IMR-90 (cell line): ENCODE data around the gene DSCAML1. TPM values are rescaled to one million over a fixed set of nuclear protein-coding genes. Genes with fewer than 3 reads are reported as not detected.

Experiments used
- ATAC-seq: fragments of 200-7000 bp; cut with Tn5 transposase; 2 replicates; pipeline ENCODE4 v1.9.1; 2020; ENCODE audit warnings: low read depth, mild to moderate bottlenecking, moderate library complexity
- BruUV-seq: library from RNA; stranded (reverse); fragments of 400-500 nt; replicated peaks from 2 replicates; lab custom pipeline; 2021; lab: Mats Ljungman, UMichigan
- CTCF ChIA-PET: fragments of 300-600 bp; formaldehyde crosslinking; extraction: SDS; loops from one replicate; lab custom pipeline; 2021; ENCODE audit warnings: antibody characterized with exemption; lab: Yijun Ruan, JAX
- POLR2A ChIA-PET: fragments of 300-600 bp; sonication (Branson Sonifier 250); formaldehyde crosslinking; loops from one replicate; lab custom pipeline; 2022; ENCODE audit warnings: antibody characterized with exemption; ENCODE audit not compliant: unreplicated experiment; lab: Charles Lee
- DNase-seq: peaks from one replicate; pipeline ENCODE4 v3.0.0; 2013
- H2AFZ ChIP-seq: replicated peaks from 2 replicates; pipeline ENCODE3; 2013; ENCODE audit warnings: low read length, mild to moderate bottlenecking; ENCODE audit not compliant: poor library complexity
- H2AK5ac ChIP-seq: 2 replicates; pipeline ENCODE4 v1.6.1; 2013; ENCODE audit warnings: low read depth, low read length, inconsistent platforms
- H2AK9ac ChIP-seq: replicated peaks from 2 replicates; pipeline ENCODE3; 2013; ENCODE audit warnings: mild to moderate bottlenecking, low read depth, low read length, moderate library complexity; ENCODE audit not compliant: poor library complexity
- H2BK120ac ChIP-seq: 2 replicates; pipeline ENCODE4 v1.6.1; 2013; ENCODE audit warnings: low read depth, low read length, inconsistent platforms
- H2BK15ac ChIP-seq: 3 replicates; pipeline ENCODE4 v1.6.1; 2013; ENCODE audit warnings: low read depth, low read length, inconsistent platforms
- H2BK20ac ChIP-seq: 2 replicates; pipeline ENCODE4 v1.6.1; 2013; ENCODE audit warnings: low read depth, mild to moderate bottlenecking, inconsistent platforms, low read length, moderate library complexity
- H2BK5ac ChIP-seq: 2 replicates; pipeline ENCODE4 v1.6.1; 2013; ENCODE audit warnings: mild to moderate bottlenecking, low read depth, low read length, inconsistent platforms; ENCODE audit not compliant: poor library complexity, severe bottlenecking
- H3K14ac ChIP-seq: replicated peaks from 2 replicates; pipeline ENCODE4 v1.6.1; 2013; ENCODE audit warnings: low read depth, low read length, inconsistent platforms
- H3K18ac ChIP-seq: 2 replicates; pipeline ENCODE4 v1.6.1; 2013; ENCODE audit warnings: low read depth, low read length, control low read depth
- H3K23ac ChIP-seq: 2 replicates; pipeline ENCODE4 v1.6.1; 2013; ENCODE audit warnings: low read depth, low read length, inconsistent platforms
- H3K27ac ChIP-seq: 2 replicates; pipeline ENCODE4 v1.5.1; 2013; ENCODE audit warnings: mild to moderate bottlenecking, control low read depth, low read length; ENCODE audit not compliant: insufficient read depth
- H3K27me3 ChIP-seq: 2 replicates; pipeline ENCODE4 v1.6.1; 2013; ENCODE audit warnings: low read length; ENCODE audit not compliant: control insufficient read depth, insufficient read depth
- H3K36me3 ChIP-seq: 2 replicates; pipeline ENCODE4 v1.6.1; 2013; ENCODE audit warnings: low read length, mixed read lengths; ENCODE audit not compliant: control insufficient read depth, insufficient read depth
- H3K4ac ChIP-seq: 2 replicates; pipeline ENCODE4 v1.6.1; 2013; ENCODE audit warnings: low read depth, low read length, inconsistent platforms
- H3K4me1 ChIP-seq: 2 replicates; pipeline ENCODE4 v1.6.1; 2013; ENCODE audit warnings: low read length, mixed read lengths; ENCODE audit not compliant: control insufficient read depth, insufficient read depth
- H3K4me2 ChIP-seq: 2 replicates; pipeline ENCODE4 v1.6.1; 2013; ENCODE audit warnings: low read depth, mild to moderate bottlenecking, control low read depth, low read length, moderate library complexity
- H3K4me3 ChIP-seq: 2 replicates; pipeline ENCODE4 v1.5.1; 2013; ENCODE audit warnings: low read depth, mild to moderate bottlenecking, control low read depth, low read length, moderate library complexity; ENCODE audit not compliant: insufficient read depth
- H3K56ac ChIP-seq: 2 replicates; pipeline ENCODE4 v1.6.1; 2013; ENCODE audit warnings: low read length, inconsistent platforms; ENCODE audit not compliant: insufficient read depth; ENCODE audit errors: extremely low read depth
- H3K79me1 ChIP-seq, 2 experiments: 2 replicates each; pipeline ENCODE4 v1.6.1; 2013; ENCODE audit warnings: low read length in 2 of 2, inconsistent platforms in 1 of 2, low read depth in 1 of 2
- H3K9ac ChIP-seq: 2 replicates; pipeline ENCODE4 v1.6.1; 2013; ENCODE audit warnings: low read depth, low read length, control low read depth
- H3K9me1 ChIP-seq: 2 replicates; pipeline ENCODE4 v1.6.1; 2013; ENCODE audit warnings: low read length, inconsistent platforms; ENCODE audit not compliant: insufficient read depth
- H3K9me3 ChIP-seq: 2 replicates; pipeline ENCODE4 v1.6.1; 2013; ENCODE audit warnings: low read length; ENCODE audit not compliant: control insufficient read depth, insufficient read depth
- H4K20me1 ChIP-seq: 2 replicates; pipeline ENCODE4 v1.6.1; 2013; ENCODE audit warnings: low read length, inconsistent platforms; ENCODE audit not compliant: insufficient read depth
- H4K5ac ChIP-seq: 2 replicates; pipeline ENCODE4 v1.6.1; 2013; ENCODE audit warnings: mild to moderate bottlenecking, low read depth, low read length, control low read depth
- H4K8ac ChIP-seq, 2 experiments: 2 replicates each; pipeline ENCODE4 v1.6.1; 2013; ENCODE audit warnings: low read depth in 2 of 2, low read length in 2 of 2, control low read depth in 1 of 2, inconsistent platforms in 1 of 2
- H4K91ac ChIP-seq: 2 replicates; pipeline ENCODE4 v1.6.1; 2013; ENCODE audit warnings: low read depth, low read length, inconsistent platforms; ENCODE audit not compliant: insufficient read depth
- MXI1 ChIP-seq: IDR thresholded peaks from 2 replicates; pipeline ENCODE4 v1.6.1; 2012; ENCODE audit warnings: low read depth, mild to moderate bottlenecking, low read length, moderate library complexity, borderline replicate concordance
- WGBS, 2 experiments: methylation state at CpG; one replicate each; pipeline versions ENCODE4 v1.1.5 to v1.1.7; 2013; ENCODE audit warnings: missing lambda C conversion rate in 2 of 2; ENCODE audit not compliant: insufficient read length in 1 of 2; ENCODE audit errors: extremely low coverage in 2 of 2; 5-methylcytosine and 5-hydroxymethylcytosine counted together
- dilution Hi-C: fragments of 300-500 bp; cut with HindIII; formaldehyde crosslinking; loops from one replicate; pipeline ENCODE4 v1.14.3; 2018; ENCODE audit warnings: low sequenced_read_pairs; ENCODE audit not compliant: unreplicated experiment
- in situ Hi-C: fragments of 300-500 bp; cut with MboI; formaldehyde crosslinking; loops from 3 replicates; pipeline ENCODE4 v1.14.3; 2019; ENCODE audit warnings: low sequenced_read_pairs, inconsistent platforms, mixed read lengths
- intact Hi-C: fragments of 100-400 bp; cut with micrococcal nuclease; formaldehyde crosslinking; loops from 2 replicates; pipeline ENCODE4 v1.10.0; 2022
- polyA plus RNA-seq, 3 experiments: library from polyadenylated mRNA; depleted of rRNA; stranded (reverse); fragments of >200 nt; gene quantifications; 2 replicates each; pipeline ENCODE4 v1.2.3, GENCODE V29; 2012; ENCODE audit warnings: low replicate concordance in 1 of 3
- total RNA-seq: library from RNA; depleted of rRNA; stranded (reverse); fragments of >200 nt; gene quantifications from 2 replicates; pipeline ENCODE4 v1.2.3, GENCODE V29; 2012

Gene DSCAML1
- total and polyA plus RNA-seq, 2 of the 4 experiments (the other 2 are of a cell fraction) = not detected

GRCh38 chr11:117633186-117633754 is 163.7 kb downstream of the DSCAML1 start:
- POLR2A ChIA-PET = no interaction called here
- dilution Hi-C loops = no loop called here
- H3K79me1 ChIP-seq = no peaks in the 10 kb centered on the region
- no peak for ATAC-seq
- H3K27me3 ChIP-seq = peaks cover 9% of the 10 kb centered on the region
- H3K4ac ChIP-seq = no peak overlapping the region
- H2BK15ac ChIP-seq = no peak overlapping the region
- no CpG with 5 or more reads among the region's 9 CpGs for WGBS, 2 experiments
- H4K20me1 ChIP-seq = no peaks in the 10 kb centered on the region
- no peaks in the 10 kb centered on the region for H3K9me3 ChIP-seq
- H3K36me3 ChIP-seq = no peaks in the 10 kb centered on the region
- H3K4me2 ChIP-seq = no peak overlapping the region
- no peaks in the 10 kb centered on the region for H3K9me1 ChIP-seq
- in situ Hi-C loops = no loop called here
- no peak for TF ChIP-seq MXI1
- H4K5ac ChIP-seq = no peak overlapping the region
- H2AK9ac ChIP-seq = no peak overlapping the region
- H3K27ac ChIP-seq = no peak overlapping the region
- DNase-seq = no peak
- H3K4me1 ChIP-seq = no peaks in the 10 kb centered on the region
- no peak overlapping the region for H2BK5ac ChIP-seq
- no peak overlapping the region for H2BK120ac ChIP-seq
- no peak overlapping the region for H3K9ac ChIP-seq
- H3K18ac ChIP-seq = no peak overlapping the region
- no peak overlapping the region for H2BK20ac ChIP-seq
- no peak overlapping the region for H2AK5ac ChIP-seq
- H3K56ac ChIP-seq = no peak overlapping the region
- intact Hi-C loops = no loop called here
- no peak overlapping the region for H4K8ac ChIP-seq
- no peak overlapping the region for H4K91ac ChIP-seq
- CTCF ChIA-PET = no interaction called here
- H3K4me3 ChIP-seq = no peak overlapping the region
- H3K23ac ChIP-seq = no peak overlapping the region
- no peak overlapping the region for H2AFZ ChIP-seq
- no peak overlapping the region for H3K14ac ChIP-seq
- BruUV-seq = no TSS peak
